ENCODE data around the gene IFNGR1. TPM values are rescaled to one million over a fixed set of nuclear protein-coding genes. Genes with fewer than 3 reads are reported as not detected.

IFNGR1 gene
- polyA plus RNA-seq, 2 of the 4 experiments (the other 2 are of a cell fraction) = 31.2 to 54.9 TPM

GRCh38 chr6:137182654-137183073, 36.5 kb downstream of the IFNGR1 start:
- DNase-seq (ENCODE audit: low read depth in 1 of 2, low spot score in 1 of 2) (no peak), ATAC-seq (no peak), FAIRE-seq (no peak)
- no peak overlapping the region for H3K27ac ChIP-seq
- POLR2A ChIA-PET = no interaction called here
- TF ChIP-seq USF2 (IDR thresholded peaks at IDR 0.05) (no peak), CEBPB (IDR thresholded peaks at IDR 0.05) (no peak), NR3C1 (IDR thresholded peaks at IDR 0.05) (no peak), RARB (CRISPR knock-in tag; IDR thresholded peaks at IDR 0.05) (no peak), MYC (IDR thresholded peaks at IDR 0.05; ENCODE audit: borderline replicate concordance, low read length) (no peak), HMGXB4 (CRISPR knock-in tag; IDR thresholded peaks at IDR 0.05; ENCODE audit: borderline replicate concordance) (no peak), ZC3H11A (IDR thresholded peaks at IDR 0.05) (no peak), ESRRA (IDR thresholded peaks at IDR 0.05; ENCODE audit: borderline replicate concordance, low read length) (no peak), SREBF2 (IDR thresholded peaks at IDR 0.05) (no peak), PBX3 (IDR thresholded peaks at IDR 0.05) (no peak), CBX2 (IDR thresholded peaks at IDR 0.05; ENCODE audit: borderline replicate concordance, low read depth) (no peak)
- H3K4me1 ChIP-seq = no peaks in the 10 kb centered on the region
- H3K4me2 ChIP-seq = no peak overlapping the region
- H3K4me3 ChIP-seq = no peak overlapping the region
- CTCF ChIA-PET = interaction anchor here (1.7 kb wide), 1 partner anchor 14 kb away, joined by 3 read pairs; no protein-coding TSS in a partner anchor
- H3K9me3 ChIP-seq = peaks cover 11% of the 10 kb centered on the region; the same call in 2 of the 3 replicates

GRCh38 chr6:137181891-137182653, 37.1 kb downstream of the IFNGR1 start:
- FAIRE-seq = no peak
- WGBS (ENCODE audit: missing lambda C conversion rate) = 15% methylated on average over 3 of the region's 3 CpGs
- POLR2A ChIA-PET = no interaction called here

GRCh38 chr6:137177611-137178010, 41.6 kb downstream of the IFNGR1 start:
- Histone ChIP-seq H3K9me3 (peaks cover 6% of the 10 kb centered on the region; the same call in 1 of the 3 replicates), H3K4me3 (no peak overlapping the region), H3K4me1 (no peaks in the 10 kb centered on the region), H3K4me2 (no peak overlapping the region), H3K27ac (no peak overlapping the region)
- ChIA-PET CTCF (interaction anchor here (0.6 to 2.0 kb wide), 2 partner anchors 83 to 1246 kb away, joined by 4 to 7 read pairs; no protein-coding TSS in a partner anchor), POLR2A (no interaction called here)
- WGBS (ENCODE audit: missing lambda C conversion rate) = 64% methylated on average over 1 of the region's 1 CpG
- FAIRE-seq (no peak), ATAC-seq (no peak), DNase-seq (ENCODE audit: low read depth in 1 of 2, low spot score in 1 of 2) (no peak)
- TF ChIP-seq HOXB5 (CRISPR knock-in tag; IDR thresholded peaks at IDR 0.05) = no peak
- TF ChIP-seq RAD21 (conservative IDR thresholded peaks at IDR 0.05 in 1 of 2, IDR thresholded peaks at IDR 0.05 in 1 of 2) = no peak
- TF ChIP-seq POLR2AphosphoS2 (conservative IDR thresholded peaks at IDR 0.05; ENCODE audit: low read length) = no peak
- no peak for TF ChIP-seq GATA3 (IDR thresholded peaks at IDR 0.05; ENCODE audit: borderline replicate concordance)

More at GRCh38 chr6:137181891-137182653, 37.1 kb downstream of the IFNGR1 start:
- Histone ChIP-seq H3K4me2 (no peak overlapping the region), H3K27ac (no peak overlapping the region), H3K9me3 (peaks cover 11% of the 10 kb centered on the region; the same call in 2 of the 3 replicates), H3K4me3 (no peak overlapping the region), H3K4me1 (no peaks in the 10 kb centered on the region)
- TF ChIP-seq HEYL (CRISPR knock-in tag; IDR thresholded peaks at IDR 0.05) (no peak), PHF8 (IDR thresholded peaks at IDR 0.05; ENCODE audit: borderline replicate concordance, low read depth) (no peak), RCOR1 (IDR thresholded peaks at IDR 0.05; ENCODE audit: low read depth, low read length) (no peak), PBX3 (IDR thresholded peaks at IDR 0.05) (no peak)
- CTCF ChIA-PET = interaction anchor here (1.7 kb wide), 1 partner anchor 14 kb away, joined by 3 read pairs; no protein-coding TSS in a partner anchor
- ATAC-seq = no peak
- DNase-seq (ENCODE audit: low read depth in 1 of 2, low spot score in 1 of 2) = no peak
